SK-N-SH (cell line): ENCODE measurements around the gene MGAT1. TPM values are rescaled to one million over a fixed set of nuclear protein-coding genes. Genes with fewer than 3 reads are reported as not detected.

ENCODE experiments used
- CTCF ChIA-PET: fragments of 300-600, 350-600 bp; formaldehyde crosslinking; extraction: SDS; loops from one replicate; lab custom pipeline; 2021; lab: Yijun Ruan, JAX
- POLR2A ChIA-PET: fragments of 350-600 bp; sonication (Branson Sonifier 250); formaldehyde crosslinking; extraction: SDS; loops from one replicate; lab custom pipeline; 2020; ENCODE audit warnings: antibody characterized with exemption, inconsistent platforms; lab: Yijun Ruan, JAX
- DNase-seq: peaks from one replicate; pipeline ENCODE4 v3.0.0; 2012
- H2AFZ ChIP-seq: fragments of 200-600 bp; sonication (generic); 2 replicates; pipeline ENCODE4 v1.8.1; 2016; ENCODE audit warnings: antibody characterized with exemption, mild to moderate bottlenecking, low read depth
- H3F3A ChIP-seq: fragments of 200-600 bp; sonication (generic); replicated peaks from 2 replicates; pipeline ENCODE3; 2016; ENCODE audit warnings: antibody characterized with exemption, mild to moderate bottlenecking; ENCODE audit not compliant: insufficient read depth
- H3K27ac ChIP-seq, 2 experiments: fragments of 200-500 bp in 1 of 2; fragments of 200-600 bp in 1 of 2; sonication (Bioruptor generic) in 1 of 2; sonication (generic), shearing (Covaris generic) in 1 of 2; 2 replicates each; pipeline versions ENCODE4 v1.5.1 to v1.6.1; 2014 to 2016; ENCODE audit warnings: low read depth in 2 of 2, inconsistent platforms in 1 of 2, low read length in 1 of 2, mild to moderate bottlenecking in 1 of 2, mixed read lengths in 1 of 2
- H3K27me3 ChIP-seq: fragments of 200-600 bp; sonication (generic), shearing (Covaris generic); 2 replicates; pipeline ENCODE4 v1.6.1; 2016; ENCODE audit warnings: mixed run types; ENCODE audit not compliant: insufficient read depth
- H3K36me3 ChIP-seq, 2 experiments: fragments of 200-500 bp in 1 of 2; fragments of 200-600 bp in 1 of 2; sonication (Bioruptor generic) in 1 of 2; sonication (generic) in 1 of 2; replicated peaks in 1 of 2; 2 replicates each; pipeline versions ENCODE3 to v1.5.1; 2014 to 2016; ENCODE audit warnings: low read length in 1 of 2, mild to moderate bottlenecking in 1 of 2; ENCODE audit not compliant: insufficient read depth in 2 of 2, control insufficient read depth in 1 of 2
- H3K4me1 ChIP-seq, 2 experiments: fragments of 200-500 bp in 1 of 2; fragments of 200-600 bp in 1 of 2; sonication (Bioruptor generic) in 1 of 2; sonication (generic), shearing (Covaris generic) in 1 of 2; 2 replicates each; pipeline versions ENCODE4 v1.5.1 to v1.6.1; 2014 to 2016; ENCODE audit warnings: low read depth in 1 of 2, low read length in 1 of 2, mixed run types in 1 of 2; ENCODE audit not compliant: insufficient read depth in 2 of 2, control insufficient read depth in 1 of 2
- H3K4me2 ChIP-seq: fragments of 200-600 bp; sonication (generic), shearing (Covaris generic); 2 replicates; pipeline ENCODE4 v1.6.1; 2017; ENCODE audit warnings: mixed run types
- H3K4me3 ChIP-seq, 2 experiments: fragments of 200-500 bp in 1 of 2; fragments of 200-600 bp in 1 of 2; sonication (Bioruptor generic) in 1 of 2; sonication (generic), shearing (Covaris generic) in 1 of 2; 2 replicates each; pipeline versions ENCODE4 v1.5.1 to v1.8.1; 2014 to 2016; ENCODE audit warnings: low read depth in 2 of 2, inconsistent platforms in 1 of 2, low read length in 1 of 2, mild to moderate bottlenecking in 1 of 2, mixed read lengths in 1 of 2, moderate library complexity in 1 of 2
- H3K79me2 ChIP-seq: fragments of 200-600 bp; sonication (generic); 2 replicates; pipeline ENCODE4 v1.8.1; 2017; ENCODE audit warnings: mild to moderate bottlenecking; ENCODE audit not compliant: insufficient read depth
- H3K9ac ChIP-seq: fragments of 200-600 bp; sonication (generic); 2 replicates; pipeline ENCODE4 v1.6.1; 2017; ENCODE audit warnings: mixed run types
- H3K9me2 ChIP-seq: fragments of 200-600 bp; sonication (generic); 2 replicates; pipeline ENCODE4 v1.6.1; 2017; ENCODE audit warnings: mixed run types
- H3K9me3 ChIP-seq: fragments of 200-600 bp; sonication (generic); 2 replicates; pipeline ENCODE4 v1.6.1; 2017; ENCODE audit warnings: mixed run types, mild to moderate bottlenecking, moderate library complexity
- H4K20me1 ChIP-seq: fragments of 200-600 bp; sonication (generic); 2 replicates; pipeline ENCODE4 v1.6.1; 2017; ENCODE audit warnings: mild to moderate bottlenecking, mixed run types; ENCODE audit not compliant: insufficient read depth
- CHD2 ChIP-seq: fragments of 150-350 bp; IDR thresholded peaks from 2 replicates; pipeline ENCODE4 v1.6.1; 2018; ENCODE audit warnings: low read length; ENCODE audit not compliant: partially characterized antibody
- EP300 ChIP-seq, 2 experiments: IDR thresholded peaks; 2 replicates each; pipeline versions ENCODE4 v1.4.0 to v1.6.1; 2012; ENCODE audit warnings: borderline replicate concordance in 1 of 2, low read depth in 1 of 2, low read length in 1 of 2
- MAX ChIP-seq: IDR thresholded peaks from 2 replicates; pipeline ENCODE4 v1.4.0; 2012; ENCODE audit warnings: low read depth
- NFIC ChIP-seq: IDR thresholded peaks from 2 replicates; pipeline ENCODE4 v1.4.0; 2012; ENCODE audit warnings: borderline replicate concordance
- TCF12 ChIP-seq: IDR thresholded peaks from 2 replicates; pipeline ENCODE4 v1.4.0; 2012
- WGBS: methylation state at CpG from one replicate; pipeline ENCODE4 v1.1.6; 2017; ENCODE audit warnings: low lambda C conversion rate; 5-methylcytosine and 5-hydroxymethylcytosine counted together
- polyA plus RNA-seq, 3 experiments: library from polyadenylated mRNA; depleted of rRNA; stranded (reverse); fragments of >200 nt; gene quantifications; 2 replicates each; pipeline ENCODE4 v1.2.3, GENCODE V29; 2012
- TF ChIP-seq, protein P1 (sequence below): IDR thresholded peaks from 2 replicates; pipeline ENCODE4 v1.4.0; 2012; ENCODE audit warnings: low read depth, borderline replicate concordance
- TF ChIP-seq, protein P2 (sequence below): fragments of 200-600 bp; sonication (generic); IDR thresholded peaks from 2 replicates; pipeline ENCODE4 v1.6.1; 2017; ENCODE audit warnings: antibody characterized with exemption, mild to moderate bottlenecking, moderate library complexity

Gene MGAT1
- polyA plus RNA-seq, 1 of the 3 experiments (the other 2 are of a cell fraction) = 47.3 TPM

DNA sequence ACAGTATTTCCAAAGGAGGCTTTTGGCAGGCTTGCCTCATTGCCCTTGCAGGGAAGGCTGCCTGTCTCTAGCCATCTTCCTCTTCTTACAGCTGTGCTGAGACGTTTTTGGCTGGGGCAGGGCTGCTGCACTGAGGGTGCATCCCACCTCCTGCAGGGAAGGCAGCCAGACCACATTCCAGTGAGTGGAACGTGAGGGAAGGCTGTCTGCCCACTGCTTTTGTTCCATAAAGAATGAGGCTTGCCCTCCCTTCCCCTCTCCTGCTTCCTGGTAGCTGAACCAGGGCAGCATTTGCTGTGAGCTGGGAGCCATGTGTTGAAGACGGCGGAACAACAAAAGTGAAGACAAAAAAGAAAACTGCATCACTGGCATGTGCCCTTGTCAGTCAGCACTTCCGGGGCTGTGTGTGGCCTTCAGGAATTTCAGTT lies 16.8 kb downstream of the MGAT1 start:
- no peaks in the 10 kb centered on the region for H3K9me2 ChIP-seq
- ChIA-PET CTCF (interaction anchor here (1.0 to 4.6 kb wide), 3 partner anchors 9 to 67 kb away, joined by 3 to 39 read pairs (median 13); partner anchors contain the start of gene MGAT1), POLR2A (no interaction called here)
- H3K9me3 ChIP-seq = no peaks in the 10 kb centered on the region
- no peaks in the 10 kb centered on the region for H3K27me3 ChIP-seq
- peaks cover 4 to 13% of the 10 kb centered on the region in 2 experiments for H3K36me3 ChIP-seq
- no peak overlapping the region for H3K4me3 ChIP-seq
- 36% methylated on average over 5 of the region's 5 CpGs for WGBS
- peak overlapping the region; percentile 58 for H3K4me2 ChIP-seq
- peak overlapping the region in 1 of 2 experiments; percentile 84; a peak in 2 of 4 replicates for H3K27ac ChIP-seq
- DNase-seq = no peak
- TF ChIP-seq NFIC = no peak
- TF ChIP-seq MAX = peak; percentile 27; the same call in 1 of the 2 replicates
- H3K79me2 ChIP-seq = peaks cover 6% of the 10 kb centered on the region; the same call in 1 of the 2 replicates
- peaks cover 23% of the 10 kb centered on the region for H3F3A ChIP-seq
- H3K9ac ChIP-seq = peak overlapping the region; percentile 53; the same call in 1 of the 2 replicates
- H2AFZ ChIP-seq = no peak overlapping the region
- peaks cover 2 to 14% of the 10 kb centered on the region in 2 experiments; a peak in 3 of 4 replicates for H3K4me1 ChIP-seq
- peaks cover 5% of the 10 kb centered on the region; the same call in 1 of the 2 replicates for H4K20me1 ChIP-seq

DNA sequence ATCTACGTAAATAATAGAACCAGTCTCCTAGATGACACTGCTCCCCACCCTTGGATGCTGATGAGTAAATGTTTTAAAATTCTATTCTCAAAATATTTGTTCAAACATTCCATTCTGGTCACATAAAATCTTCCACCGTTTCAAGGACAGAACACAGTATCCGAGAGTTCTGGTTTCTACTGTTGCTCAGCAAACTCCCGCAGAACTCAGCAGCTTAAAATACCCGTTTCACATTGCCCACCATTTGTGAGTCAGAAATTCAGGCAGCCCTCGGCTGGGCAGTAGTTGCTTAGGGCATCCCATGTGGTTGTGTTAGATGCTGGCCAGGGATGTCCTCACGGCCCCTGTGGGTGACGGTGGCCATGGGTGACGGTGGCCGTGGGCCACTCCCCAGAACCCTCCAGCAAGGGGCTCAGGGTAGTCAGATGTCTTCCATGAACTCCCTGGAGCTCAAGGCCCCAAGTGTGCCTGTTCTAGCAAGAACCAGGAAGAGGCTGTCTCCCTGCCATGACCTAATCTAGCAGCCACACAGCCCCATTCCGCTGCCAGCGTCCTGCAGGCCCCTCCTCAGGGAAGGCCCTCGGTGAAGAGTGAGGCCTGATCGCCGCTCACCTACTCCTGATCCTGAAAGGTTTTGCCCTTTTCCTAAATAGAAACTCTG lies 17.4 kb downstream of the MGAT1 start:
- Histone ChIP-seq H3K27ac (peak overlapping the region in 1 of 2 experiments; percentile 84; a peak in 2 of 4 replicates), H3K79me2 (peaks cover 3% of the 10 kb centered on the region; the same call in 1 of the 2 replicates), H3K9me3 (no peaks in the 10 kb centered on the region), H3K4me1 (peaks cover 2 to 14% of the 10 kb centered on the region in 2 experiments; a peak in 3 of 4 replicates), H3K4me2 (peak overlapping the region; percentile 58), H3K9ac (peak overlapping the region; percentile 53), H2AFZ (no peak overlapping the region), H3K9me2 (no peaks in the 10 kb centered on the region), H3K27me3 (no peaks in the 10 kb centered on the region), H3K4me3 (no peak overlapping the region), H3K36me3 (peaks cover 4 to 13% of the 10 kb centered on the region in 2 experiments), H3F3A (peaks cover 23% of the 10 kb centered on the region), H4K20me1 (no peaks in the 10 kb centered on the region)
- no peak for DNase-seq
- CTCF ChIA-PET = interaction anchor here (0.5 to 4.6 kb wide), 25 partner anchors 10 to 399 kb away, joined by 3 to 39 read pairs (median 4); partner anchors contain the start of genes MGAT1 and ZFP62
- TF ChIP-seq TCF12 (no peak), NFIC (no peak), CHD2 (no peak), EP300 (IDR thresholded peaks at IDR 0.05; ENCODE audit: borderline replicate concordance in 1 of 2, low read depth in 1 of 2, low read length in 1 of 2) (no peak)
- TF ChIP-seq, protein P1, sequence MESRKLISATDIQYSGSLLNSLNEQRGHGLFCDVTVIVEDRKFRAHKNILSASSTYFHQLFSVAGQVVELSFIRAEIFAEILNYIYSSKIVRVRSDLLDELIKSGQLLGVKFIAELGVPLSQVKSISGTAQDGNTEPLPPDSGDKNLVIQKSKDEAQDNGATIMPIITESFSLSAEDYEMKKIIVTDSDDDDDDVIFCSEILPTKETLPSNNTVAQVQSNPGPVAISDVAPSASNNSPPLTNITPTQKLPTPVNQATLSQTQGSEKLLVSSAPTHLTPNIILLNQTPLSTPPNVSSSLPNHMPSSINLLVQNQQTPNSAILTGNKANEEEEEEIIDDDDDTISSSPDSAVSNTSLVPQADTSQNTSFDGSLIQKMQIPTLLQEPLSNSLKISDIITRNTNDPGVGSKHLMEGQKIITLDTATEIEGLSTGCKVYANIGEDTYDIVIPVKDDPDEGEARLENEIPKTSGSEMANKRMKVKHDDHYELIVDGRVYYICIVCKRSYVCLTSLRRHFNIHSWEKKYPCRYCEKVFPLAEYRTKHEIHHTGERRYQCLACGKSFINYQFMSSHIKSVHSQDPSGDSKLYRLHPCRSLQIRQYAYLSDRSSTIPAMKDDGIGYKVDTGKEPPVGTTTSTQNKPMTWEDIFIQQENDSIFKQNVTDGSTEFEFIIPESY = no peak
- TF ChIP-seq, protein P2, sequence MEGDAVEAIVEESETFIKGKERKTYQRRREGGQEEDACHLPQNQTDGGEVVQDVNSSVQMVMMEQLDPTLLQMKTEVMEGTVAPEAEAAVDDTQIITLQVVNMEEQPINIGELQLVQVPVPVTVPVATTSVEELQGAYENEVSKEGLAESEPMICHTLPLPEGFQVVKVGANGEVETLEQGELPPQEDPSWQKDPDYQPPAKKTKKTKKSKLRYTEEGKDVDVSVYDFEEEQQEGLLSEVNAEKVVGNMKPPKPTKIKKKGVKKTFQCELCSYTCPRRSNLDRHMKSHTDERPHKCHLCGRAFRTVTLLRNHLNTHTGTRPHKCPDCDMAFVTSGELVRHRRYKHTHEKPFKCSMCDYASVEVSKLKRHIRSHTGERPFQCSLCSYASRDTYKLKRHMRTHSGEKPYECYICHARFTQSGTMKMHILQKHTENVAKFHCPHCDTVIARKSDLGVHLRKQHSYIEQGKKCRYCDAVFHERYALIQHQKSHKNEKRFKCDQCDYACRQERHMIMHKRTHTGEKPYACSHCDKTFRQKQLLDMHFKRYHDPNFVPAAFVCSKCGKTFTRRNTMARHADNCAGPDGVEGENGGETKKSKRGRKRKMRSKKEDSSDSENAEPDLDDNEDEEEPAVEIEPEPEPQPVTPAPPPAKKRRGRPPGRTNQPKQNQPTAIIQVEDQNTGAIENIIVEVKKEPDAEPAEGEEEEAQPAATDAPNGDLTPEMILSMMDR = no peak
- WGBS = 82% methylated on average over 15 of the region's 15 CpGs
- POLR2A ChIA-PET = no interaction called here
